Measurements from ENCODE around the gene TIAM1.

The TIAM1 gene

DNA sequence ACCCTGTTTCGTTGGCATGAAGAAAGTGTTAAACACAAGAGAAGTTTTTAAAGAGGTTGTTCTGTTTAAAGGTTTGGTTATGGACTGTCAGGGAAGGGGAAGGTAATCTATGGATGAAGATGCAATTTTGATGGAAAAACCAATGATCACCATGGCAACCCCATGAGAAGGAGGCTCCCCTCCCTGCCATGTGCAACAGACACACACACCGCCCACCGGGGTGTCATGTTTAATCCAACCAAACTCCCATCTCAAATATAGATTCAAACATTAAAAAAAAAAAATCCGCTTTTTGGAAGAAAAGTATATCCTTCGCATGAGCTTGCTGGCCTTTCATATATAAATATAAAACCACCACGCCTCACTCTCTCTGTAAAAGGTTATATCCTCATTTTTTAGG lies 224.9 kb downstream of the TIAM1 start:
- no peak for DNase-seq

DNA sequence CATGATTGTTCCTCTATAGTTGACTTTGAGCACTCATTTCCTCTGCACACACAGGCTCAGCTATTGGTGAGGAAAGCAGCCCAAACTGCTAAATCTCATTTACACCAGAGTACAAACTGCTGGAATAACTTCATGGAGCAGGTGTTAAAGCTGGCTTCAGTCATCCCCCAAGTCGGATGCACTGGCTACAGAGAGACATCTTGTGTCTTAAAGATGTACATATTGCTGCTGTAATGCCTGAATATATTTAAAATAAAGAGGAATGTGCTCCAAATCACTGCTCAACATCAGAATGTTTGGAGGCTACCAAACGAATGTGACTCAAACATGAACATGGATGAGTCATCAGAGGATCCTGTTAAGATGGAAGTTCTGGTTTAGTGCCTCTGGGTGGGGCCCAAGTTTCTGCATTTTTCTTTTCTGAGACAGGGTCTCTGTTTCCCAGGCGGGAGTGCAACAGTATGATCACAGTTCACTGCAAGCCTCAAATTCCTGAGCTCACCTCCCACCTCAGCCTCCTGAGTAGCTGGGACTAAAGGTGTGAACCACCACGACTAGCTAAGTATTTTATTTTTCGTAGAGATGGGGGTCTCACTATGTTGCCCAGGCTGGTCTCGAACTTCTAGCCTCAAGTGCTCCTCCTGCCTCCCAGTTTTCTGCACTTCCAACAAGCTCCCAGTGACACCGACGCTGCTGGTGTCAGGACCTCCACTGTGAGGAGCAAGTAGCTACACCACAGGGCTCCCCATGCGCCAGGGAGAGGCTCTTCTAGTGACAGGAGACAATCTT lies 226.7 kb downstream of the TIAM1 start:
- peak; percentile 91 for DNase-seq

DNA sequence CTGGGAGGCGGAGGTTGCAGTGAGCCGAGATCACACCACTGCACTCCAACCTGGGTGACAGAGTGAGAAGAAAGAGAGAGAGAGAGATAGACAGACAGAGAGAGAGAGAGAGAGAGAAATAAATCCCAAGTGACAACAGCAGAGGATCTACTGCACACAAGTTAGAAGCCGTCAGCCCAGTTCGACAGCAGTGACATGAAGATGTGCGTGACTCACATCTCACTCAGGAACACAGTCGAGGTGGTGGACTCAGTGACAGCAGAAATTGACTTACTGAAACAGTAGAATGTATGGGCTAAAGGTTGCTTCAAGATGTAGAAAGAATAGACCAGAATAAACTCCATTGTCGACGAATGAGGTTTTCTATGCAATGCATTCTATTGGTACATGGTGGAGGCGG lies 228.8 kb downstream of the TIAM1 start:
- no peak for DNase-seq

DNA sequence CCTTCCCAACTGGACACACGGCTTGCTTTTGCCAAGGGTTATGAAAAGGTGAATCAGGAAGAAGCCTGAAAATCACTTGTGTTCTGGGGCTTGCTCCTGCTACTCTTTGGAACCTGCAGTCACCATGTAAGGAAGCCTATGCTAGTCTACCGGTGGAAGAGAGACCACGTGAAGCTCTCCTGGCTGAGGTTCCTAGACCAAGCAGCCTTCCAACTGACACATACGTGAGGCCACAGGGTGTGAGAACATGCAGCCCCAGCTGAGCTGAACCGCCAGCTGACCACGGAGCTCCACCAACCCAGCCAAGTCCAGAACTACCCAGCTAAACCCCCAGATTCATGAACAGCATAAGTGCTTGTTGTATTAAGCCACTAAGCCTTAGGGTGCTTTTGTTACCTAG lies 233.0 kb downstream of the TIAM1 start:
- DNase-seq, result no peak

DNA sequence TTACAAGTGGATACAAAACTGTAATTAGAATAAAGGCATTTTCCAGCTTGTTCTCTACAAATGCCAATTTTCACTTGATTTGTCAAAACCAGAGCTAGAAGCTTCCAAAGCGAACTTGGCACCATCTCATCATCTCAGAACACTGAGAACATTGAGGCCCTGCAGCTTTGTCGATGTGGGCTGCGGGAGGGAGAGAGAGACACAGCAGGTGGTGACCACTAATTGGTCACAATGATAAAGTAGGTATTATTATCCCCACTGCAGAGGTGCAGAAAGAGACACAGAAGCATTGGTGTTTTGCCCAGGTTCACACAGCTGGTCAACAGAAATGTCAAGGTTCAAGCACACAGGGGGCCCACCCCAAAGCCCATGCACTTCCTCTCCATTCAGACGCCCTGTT lies 233.6 kb downstream of the TIAM1 start:
- no peak for DNase-seq

DNA sequence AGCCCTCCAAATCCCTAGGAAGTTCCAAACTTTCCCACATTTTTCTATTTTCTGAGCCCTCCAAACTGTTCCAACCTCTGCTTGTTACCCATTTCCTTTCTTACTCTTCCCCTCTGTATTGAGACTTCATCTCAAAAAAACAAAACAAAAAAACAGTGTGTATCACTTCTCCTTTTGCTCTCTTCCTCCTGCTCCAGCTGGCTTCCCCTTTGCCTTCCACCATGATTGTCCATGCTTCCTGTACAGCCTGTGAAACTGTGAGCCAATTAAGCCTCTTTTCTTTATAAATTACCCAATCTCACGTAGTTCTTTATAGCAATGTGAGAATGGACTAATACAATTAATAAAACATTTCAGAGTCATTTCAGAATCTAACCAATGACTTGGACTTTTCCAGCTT lies 236.2 kb downstream of the TIAM1 start:
- no peak for DNase-seq

DNA sequence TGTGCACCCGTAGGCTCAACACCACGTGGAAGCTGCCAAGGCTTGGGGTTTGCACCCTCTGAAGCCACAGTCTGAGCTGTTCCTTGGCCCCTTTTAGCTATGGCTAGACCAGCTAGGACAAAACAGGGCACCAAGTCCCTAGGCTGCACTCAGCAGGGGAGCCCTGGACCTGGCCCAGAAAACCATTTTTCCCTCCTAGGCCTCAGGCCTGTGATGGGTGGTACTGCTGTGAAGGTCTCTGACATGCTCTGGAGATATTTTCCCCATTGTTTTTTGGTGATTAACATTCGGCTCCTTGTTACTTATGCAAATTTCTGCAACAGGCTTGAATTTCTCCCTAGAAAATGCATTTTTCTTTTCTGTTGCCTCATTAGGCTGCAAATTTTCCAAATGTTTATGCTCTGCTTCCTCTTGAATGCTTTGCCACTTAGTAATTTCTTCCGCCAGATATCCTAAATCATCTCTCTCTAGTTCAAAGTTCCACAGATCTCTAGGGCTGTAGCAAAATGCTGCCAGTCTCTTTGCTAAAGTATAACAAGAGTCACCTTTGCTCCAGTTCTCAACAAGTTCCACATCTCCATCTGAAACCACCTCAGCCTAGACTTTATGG lies 236.8 kb downstream of the TIAM1 start:
- no peak for DNase-seq

DNA sequence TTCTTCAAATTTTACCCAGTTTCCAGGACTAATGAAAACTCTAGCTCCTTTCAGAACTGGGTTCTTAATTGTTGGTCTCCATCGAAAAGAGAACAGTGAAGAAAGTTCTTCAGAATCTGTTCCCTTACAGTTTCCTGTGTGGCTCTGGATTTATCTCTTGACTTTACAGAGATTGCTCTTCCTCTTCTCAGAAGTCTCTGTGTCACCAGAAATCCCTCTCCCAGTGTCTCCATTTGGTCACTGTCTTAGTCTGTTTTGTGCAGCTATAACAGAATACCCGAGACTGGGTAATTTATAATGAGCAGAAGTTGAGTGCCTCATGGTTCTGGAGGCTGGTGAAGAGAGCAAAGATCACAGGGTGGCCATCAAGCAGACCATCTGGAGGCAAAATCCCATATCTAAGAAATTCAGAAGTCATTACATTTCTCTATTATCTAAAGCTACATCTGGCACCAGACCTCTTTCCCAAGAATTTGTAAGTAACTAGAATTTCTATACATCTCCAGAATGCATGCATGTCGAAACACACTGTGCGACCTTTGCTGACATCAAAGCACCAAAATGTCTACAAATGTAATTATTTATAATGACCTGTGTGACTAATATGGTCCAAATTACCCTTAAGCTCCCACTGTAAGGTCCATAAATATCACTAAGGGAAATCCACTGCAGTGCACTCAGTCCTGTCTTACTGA lies 240.3 kb downstream of the TIAM1 start:
- no peak for DNase-seq

DNA sequence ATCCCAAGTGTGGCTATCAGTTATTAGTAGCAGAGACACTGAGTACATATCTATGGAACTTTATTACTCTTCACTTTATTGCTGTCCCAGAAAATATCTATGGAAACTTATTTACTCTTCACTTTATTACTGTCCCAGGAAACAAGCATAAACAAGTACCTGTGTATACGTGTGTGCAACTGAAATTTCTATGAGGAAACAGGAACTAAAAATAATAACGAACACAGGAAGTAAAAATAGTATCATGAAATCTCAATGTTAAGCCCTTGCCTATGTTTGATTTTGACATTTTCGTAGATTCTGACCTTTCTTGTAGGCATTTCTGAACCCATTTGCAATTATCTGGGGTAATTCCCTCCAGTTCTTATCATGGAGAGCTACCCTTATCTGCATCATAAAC lies 240.9 kb downstream of the TIAM1 start:
- DNase-seq, result no peak

DNA sequence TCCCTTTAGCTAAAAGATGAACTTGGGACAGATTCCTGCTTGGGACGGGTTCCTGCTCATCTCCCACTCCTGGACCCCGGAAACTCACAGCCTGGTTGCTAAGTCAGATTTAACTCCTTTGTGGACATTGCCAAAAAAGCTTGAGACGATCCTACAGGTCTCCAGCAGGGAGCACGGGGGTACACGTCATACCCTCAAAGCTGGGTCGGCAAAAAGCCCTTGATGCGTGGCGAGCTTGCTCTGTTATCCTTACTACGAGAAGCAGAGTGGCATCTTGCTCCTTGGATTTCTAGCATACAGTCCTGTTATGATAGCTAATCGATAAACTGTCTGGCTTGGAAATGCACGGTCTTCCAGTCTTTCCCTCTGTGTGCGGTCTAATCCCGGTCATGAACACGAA lies 244.9 kb downstream of the TIAM1 start:
- no peak for DNase-seq

DNA sequence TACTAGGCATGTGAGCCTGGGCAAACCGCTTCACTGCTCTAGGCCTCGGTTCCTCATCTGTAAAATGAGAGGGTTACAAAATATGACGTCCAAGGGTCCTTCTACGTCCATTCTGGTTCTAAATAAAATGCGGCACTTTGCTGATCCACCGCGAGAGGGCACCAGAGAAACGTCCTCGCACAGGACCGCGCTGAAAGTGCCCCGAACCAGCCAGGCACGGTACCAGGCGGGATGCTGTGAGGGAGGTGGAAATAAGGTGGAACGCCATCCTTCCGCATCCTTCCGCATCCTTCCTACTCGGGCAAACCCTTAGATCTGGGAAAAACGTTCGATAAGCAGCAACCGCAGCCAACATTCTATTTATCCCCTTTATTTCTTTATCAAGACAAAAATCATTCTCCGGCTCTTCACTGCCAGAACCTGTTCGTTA lies 245.5 kb downstream of the TIAM1 start:
- DNase-seq, result peak; percentile 80

DNA sequence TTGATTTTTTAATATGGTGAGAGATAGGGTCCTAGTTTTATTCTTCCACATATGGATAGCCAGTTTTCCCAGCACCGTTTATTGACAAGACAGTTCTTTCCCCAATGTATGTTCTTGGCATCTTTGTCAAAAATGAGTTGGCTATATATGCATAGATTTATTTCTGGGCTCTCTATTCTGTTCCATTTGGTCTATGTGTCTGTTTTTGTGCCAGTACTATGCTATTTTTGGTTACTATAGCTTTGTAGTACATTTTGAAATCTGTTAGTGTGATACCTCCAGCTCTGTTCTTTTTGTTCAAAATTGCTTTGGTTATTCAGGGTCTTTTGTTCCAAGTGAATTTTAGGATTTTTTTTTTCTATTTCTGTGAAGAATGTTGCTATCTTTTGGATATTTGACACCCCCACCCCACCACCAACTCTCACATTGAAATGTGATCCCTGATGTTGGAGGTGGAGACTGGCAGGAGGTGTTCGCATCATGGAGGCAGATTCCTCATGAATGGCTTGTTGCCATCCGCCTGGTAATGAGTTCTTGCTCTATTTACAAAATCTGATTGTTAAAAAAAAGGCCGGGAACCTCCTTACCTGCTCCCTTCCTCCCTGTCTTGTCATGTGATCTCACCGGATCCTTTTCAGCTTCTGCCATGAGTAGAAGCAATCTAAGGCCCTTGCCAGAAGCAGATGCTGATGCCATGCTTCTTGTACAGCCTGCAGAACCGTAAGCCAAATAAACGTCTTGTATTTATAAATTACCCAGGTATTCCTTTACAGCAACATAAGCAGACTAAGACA lies 251.0 kb downstream of the TIAM1 start:
- DNase-seq, result no peak

DNA sequence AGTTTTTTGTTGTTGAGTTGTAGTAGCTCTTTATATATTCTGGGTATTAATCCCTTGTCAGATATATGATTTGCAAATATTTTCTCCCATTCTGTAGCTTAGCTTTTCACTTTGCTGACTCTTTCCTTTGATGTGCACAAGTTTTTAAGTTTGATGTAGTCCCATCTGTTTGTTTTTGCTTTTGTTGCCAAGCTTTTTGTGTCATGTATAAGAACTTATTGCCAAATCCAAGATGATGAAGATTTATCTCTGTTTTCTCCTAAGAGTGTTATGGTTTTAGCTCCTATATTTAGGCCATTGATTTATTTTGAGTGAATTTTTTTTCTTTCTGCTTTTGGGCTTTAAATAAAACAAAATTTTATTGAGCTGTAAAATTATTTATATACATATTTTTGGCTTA lies 253.7 kb downstream of the TIAM1 start:
- no peak for DNase-seq

DNA sequence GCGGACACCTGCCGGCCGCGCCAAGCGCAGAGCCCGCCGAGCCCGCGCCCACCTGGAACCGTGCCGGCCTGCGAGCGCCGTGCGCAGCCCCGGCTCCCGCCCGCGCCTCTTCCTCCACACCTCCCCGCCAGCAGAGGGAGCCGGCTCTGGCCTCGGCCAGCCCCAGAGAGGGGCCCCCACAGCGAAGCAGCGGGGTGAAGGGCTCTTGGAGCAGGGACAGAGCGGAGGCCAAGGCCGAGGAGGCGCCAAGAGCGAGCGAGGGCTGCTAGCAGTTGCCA lies 255.6 kb downstream of the TIAM1 start:
- DNase-seq, result no peak

DNA sequence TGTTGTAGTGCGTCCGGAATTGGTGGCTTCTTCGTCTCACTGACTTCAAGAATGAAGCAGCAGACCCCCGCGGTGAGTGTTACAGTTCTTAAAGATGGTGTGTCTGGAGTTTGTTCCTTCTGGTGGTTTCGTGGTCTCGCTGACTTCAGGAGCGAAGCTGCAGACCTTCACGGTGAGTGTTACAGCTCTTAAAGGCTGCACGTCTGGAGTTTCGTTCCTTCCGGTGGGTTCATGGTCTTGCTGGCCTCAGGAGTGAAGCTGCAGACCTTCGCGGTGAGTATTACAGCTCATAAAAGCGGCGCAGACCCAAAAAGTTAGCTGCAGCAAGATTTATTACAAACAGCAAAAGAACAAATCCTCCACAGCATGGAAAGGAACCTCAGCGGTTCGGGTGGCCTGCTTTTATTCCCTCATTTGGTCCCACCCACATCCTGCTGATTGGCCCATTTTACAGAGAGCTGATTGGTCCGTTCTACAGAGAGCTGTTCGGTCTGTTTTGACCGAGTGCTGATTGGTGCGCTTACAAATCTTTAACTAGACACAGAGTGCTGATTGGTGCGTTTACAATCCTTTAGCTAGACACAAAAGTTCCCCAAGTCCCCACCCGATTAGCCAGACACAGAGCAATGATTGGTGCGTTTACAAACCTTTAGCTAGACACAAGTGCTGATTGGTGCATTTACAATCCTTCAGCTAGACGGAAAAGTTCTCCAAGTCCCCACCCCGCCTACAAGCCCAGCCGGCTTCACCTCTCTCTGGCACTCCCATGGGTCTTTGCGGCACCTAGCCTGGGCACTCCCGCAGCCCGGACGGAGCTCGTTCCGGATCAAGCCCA lies 256.2 kb downstream of the TIAM1 start:
- no peak for DNase-seq

DNA sequence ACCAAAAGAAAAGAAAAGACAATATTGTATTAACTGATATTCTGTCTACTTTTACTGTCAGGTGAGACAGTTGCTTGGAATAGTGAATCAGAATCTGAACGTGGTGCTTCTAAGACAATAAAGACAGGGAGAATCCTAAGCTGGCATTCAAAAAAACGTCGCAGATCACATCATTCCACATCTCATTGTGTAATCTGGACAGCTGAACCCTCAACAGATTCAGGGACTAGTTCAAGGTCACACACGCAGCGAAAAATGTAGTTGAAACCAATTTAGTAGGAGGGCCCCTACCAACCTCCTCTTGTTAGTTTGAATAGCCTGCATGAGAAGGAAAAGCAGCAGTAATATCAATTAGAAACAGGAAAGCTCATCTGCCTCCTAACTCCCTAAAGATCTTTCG lies 259.4 kb downstream of the TIAM1 start:
- no peak for DNase-seq

DNA sequence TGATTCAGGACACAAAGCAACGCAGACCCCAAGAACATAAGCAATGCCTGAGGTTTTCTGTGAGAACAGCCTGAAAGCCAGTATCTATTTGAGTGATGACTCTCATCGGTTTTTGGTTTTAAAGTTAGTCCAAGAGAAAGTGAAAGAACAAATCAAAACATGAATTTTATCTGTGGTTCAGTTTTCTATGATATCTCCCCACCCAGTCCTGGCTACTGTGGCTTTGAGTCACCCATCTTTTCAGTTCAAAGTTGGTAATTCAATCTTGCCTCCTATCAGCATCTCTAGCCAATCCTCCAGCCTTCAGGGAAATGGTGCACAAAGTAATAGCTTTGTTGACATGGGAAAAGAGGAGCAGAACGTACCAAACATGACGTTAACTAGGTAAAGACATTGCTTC lies 265.3 kb downstream of the TIAM1 start:
- no peak for DNase-seq

DNA sequence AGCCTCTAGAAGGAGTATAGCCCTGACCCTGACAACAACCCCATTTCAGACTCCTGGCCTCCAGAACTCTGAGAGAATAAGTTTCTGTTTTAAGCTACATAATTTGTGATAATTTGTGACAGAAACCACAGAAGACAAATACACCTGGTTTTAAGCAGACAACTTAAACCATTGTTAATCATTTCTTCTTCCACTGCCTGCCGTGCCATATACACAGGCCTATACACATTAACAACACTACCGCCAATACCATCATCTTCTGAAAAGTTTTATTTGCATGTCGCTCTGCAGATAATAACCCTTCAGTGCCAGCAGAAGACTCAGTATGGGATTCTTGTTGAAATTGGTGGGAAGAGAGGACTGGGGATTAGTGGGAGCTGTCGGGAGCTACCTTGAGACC lies 265.8 kb downstream of the TIAM1 start:
- DNase-seq, result no peak

DNA sequence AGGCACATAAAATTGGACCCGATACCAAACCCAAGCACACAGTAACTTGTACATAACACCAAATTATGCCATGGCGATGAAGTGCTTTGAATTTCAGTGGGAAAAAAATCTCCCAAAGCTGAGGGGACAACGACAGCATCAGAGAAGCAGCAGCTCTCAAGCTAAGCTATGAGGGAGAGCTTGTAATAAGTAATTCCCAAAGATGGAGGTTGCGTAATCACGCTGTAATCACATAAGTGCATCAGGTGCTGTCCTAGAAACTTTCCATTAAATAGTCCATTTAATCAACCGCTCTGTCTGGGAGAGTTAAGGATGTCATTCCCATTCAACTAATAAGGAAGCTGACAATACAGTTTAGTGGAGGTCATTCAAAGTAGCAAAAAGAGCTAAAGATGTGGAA lies 268.2 kb downstream of the TIAM1 start:
- DNase-seq, result peak; percentile 21

DNA sequence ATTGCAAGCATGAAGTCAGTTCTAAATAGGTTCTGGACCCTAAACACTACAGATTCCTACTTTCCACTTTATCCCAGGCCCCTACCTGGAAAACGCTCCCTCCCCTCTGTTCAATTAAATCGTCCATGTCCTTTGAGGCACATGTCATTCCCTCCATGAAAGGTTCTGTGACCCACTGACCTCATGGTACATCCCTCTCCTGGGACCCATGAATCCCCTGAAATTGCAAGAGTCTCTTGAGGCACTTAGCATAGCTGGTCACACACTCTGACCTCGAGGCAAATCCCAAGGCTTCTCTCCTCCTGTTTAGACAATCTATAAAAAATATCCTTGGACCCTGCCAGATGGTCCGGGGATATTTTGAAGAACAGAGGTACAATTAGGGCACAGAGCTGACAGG lies 271.5 kb downstream of the TIAM1 start:
- DNase-seq, result peak; percentile 28
